SHP77 (cell line): ENCODE data around the gene RCL1.
A peak's percentile ranks its signal among the peaks of the same experiment; 100 is the strongest.
"Not testable (repeated sequence)": the region's sequence is repeated elsewhere in the genome, so short reads cannot be mapped to it uniquely, and the experiment has no call there.

Experiments used
- DNase-seq, 2 experiments: peaks; one replicate each; lab custom pipeline; 2025; lab: John Stamatoyannopoulos, UW

Gene RCL1

GRCh38 chr9:4783191-4783590 lies 9.6 kb upstream of the RCL1 start:
- DNase-seq, result not testable (repeated sequence)

- DNase-seq, result no peak
Measured at GRCh38 chr9:4784403-4784802, 8.3 kb upstream of the RCL1 start.

DNA sequence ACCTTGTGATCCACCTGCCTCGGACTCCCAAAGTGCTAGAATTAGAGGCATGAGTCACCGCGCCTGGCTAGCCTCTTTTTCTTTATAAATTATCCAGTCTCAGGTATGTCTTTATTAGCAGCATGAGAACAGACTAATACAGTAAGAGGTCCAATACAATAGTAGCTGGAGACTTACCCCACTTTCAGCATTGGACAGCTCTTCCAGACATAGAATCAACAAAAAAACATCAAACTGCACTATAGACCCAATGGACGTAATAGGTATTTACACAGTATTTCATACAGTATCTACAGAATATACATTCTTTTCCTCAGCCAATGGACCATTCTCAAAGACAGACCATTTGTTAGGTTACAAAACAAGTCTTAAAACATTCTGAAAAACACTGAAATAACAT lies 6.1 kb upstream of the RCL1 start:
- DNase-seq, result no peak

- DNase-seq, result no peak
Measured at GRCh38 chr9:4787876-4788275, 4.9 kb upstream of the RCL1 start.

GRCh38 chr9:4788703-4789102 lies 4.0 kb upstream of the RCL1 start:
- DNase-seq, result no peak

- DNase-seq, result peak in 1 of 2 experiments; percentile 22
Measured at GRCh38 chr9:4792054-4792571, 631 bp upstream of the RCL1 start.

DNA sequence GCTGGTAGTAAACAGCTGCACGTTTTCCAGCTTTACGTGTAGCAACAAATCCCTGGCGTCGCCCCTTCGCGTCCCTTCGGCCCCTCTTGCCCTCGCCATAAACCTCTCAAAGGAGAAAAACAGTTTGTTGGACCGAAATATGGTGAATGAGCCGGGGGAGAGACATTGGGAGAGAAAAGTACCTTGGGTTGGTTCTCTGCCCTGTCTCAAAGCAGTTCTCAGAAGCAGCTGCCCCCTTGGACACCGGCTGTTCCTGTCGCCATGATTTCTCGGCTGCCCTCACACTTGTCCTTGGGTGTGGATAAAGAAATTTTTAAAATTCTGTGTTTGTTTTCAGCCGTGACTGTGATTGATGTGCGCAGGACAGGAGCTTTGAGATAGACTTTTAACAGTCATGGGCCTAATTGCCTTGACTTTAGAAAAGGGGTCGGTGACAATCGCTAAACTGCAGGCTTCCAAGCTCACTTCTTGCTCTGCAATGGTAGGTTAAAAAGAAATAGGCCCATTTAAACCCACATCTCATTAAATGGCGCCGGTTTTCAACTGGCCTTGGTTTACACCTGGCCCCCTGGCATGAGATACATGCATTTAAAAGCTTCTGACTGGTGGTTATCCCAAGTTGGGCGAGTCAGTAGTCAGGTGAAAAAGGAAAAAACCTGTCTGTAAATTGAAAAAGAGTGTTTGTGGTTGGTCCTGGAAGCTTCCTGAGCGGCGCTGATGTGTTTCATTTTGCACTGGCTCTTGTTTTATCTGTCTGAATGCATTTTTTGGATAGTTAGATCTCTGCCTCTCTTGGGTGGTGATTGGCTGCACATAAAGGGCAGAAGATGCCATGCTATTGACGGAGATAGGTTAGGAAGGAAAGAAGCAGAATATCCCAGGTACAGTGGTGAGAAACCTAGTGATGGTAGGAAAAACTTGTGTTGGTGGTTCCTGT lies 983 bp downstream of the RCL1 start:
- no peak for DNase-seq

GRCh38 chr9:4794691-4795090 lies 1.9 kb downstream of the RCL1 start:
- no peak for DNase-seq

GRCh38 chr9:4795108-4795507 lies 2.4 kb downstream of the RCL1 start:
- DNase-seq, result not testable (repeated sequence)

GRCh38 chr9:4796530-4796929 lies 3.8 kb downstream of the RCL1 start:
- no peak for DNase-seq

GRCh38 chr9:4796988-4797853 lies 4.5 kb downstream of the RCL1 start:
- DNase-seq, result peak; percentile 1 to 2

DNA sequence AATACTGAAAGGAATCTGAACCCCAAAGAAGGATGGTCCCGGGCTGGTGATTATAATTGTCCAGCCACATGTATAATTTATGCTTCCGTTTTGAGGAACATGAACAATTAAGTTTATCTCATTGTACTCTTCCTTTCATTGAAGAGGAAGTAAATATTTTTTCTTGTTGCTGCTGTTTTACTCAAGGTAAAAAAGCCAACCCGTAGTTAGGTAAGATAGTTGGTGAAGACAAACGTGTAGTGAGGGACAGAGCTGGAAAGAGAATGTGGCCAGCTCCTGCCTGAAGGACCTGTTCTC lies 5.1 kb downstream of the RCL1 start:
- DNase-seq, result no peak

DNA sequence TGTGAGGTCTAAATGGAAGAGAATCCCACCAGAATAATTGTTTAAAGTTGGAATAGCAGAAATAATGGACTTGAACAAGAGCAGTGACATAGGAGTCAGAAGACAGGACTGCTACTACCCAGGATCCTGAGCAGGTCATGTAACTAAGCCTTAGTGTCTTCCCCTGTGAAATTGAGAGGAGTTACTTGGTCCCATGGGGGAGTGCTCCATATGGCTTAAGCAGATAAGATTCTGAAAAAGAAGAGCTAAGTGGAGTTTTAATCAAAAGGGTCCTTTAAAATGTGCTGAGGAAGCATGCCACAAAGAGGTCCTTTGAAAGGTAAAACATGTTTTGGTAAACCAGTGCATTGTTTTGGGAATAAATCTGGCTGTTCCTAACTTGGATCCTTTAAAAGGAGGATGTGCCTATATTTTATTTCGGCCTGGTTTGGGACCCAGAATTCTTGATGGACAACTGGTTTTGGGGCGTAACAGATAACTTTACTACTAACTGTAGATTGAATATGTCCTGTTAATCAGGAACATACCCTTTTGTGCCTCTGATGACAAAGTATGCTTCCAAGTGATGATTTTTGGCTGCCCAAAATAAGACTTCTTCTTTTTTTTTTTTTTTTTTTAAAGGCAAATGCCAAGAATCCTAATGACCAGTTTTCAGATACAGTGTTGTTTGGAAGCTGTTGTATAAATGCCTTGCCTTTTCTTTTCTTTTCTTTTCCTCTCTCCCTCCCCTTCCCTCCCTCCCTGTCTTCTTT lies 5.7 kb downstream of the RCL1 start:
- no peak for DNase-seq

DNA sequence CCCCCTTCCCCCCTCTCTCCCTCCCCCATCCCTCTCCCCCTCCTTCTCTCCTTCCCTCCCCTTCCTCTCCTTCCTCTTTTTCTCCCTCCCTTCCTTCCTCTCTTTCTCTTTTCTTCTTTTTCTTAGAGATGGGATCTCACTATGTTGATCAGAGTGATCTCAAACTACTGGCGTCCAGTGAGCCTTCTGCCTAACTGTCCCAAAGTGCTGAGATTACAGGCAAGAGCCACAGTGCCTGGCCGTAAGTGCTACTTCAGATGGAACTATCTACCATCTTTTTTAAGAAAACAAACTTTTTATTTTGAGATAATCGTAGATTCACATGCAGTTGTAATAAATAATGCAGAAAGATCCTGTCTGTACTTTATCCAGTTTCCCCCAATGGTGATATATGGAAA lies 6.3 kb downstream of the RCL1 start:
- no peak for DNase-seq

DNA sequence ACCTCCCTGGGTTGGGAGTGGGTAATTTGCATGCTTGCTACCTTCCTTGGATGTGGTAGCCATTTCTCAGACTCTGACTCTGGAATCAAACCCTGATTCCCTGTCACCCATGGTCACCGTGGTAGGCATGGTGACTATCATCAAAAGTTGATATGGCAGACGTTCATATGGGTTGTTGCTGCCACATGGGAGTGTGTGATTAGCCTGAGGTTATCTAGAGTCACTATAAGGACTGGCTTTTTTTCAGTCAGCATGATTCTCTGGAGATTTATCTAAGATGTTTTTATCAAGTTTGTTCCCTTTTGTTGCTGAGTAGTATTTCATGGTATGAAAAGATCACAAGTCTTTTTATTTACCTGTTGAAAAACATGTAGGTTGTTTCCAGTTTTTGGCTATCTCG lies 7.0 kb downstream of the RCL1 start:
- DNase-seq, result no peak

- no peak for DNase-seq
Measured at GRCh38 chr9:4801156-4801555, 8.4 kb downstream of the RCL1 start.

GRCh38 chr9:4803670-4804530 lies 11.2 kb downstream of the RCL1 start:
- DNase-seq, result no peak

- DNase-seq, result no peak
Measured at GRCh38 chr9:4804531-4805016, 11.8 kb downstream of the RCL1 start.

DNA sequence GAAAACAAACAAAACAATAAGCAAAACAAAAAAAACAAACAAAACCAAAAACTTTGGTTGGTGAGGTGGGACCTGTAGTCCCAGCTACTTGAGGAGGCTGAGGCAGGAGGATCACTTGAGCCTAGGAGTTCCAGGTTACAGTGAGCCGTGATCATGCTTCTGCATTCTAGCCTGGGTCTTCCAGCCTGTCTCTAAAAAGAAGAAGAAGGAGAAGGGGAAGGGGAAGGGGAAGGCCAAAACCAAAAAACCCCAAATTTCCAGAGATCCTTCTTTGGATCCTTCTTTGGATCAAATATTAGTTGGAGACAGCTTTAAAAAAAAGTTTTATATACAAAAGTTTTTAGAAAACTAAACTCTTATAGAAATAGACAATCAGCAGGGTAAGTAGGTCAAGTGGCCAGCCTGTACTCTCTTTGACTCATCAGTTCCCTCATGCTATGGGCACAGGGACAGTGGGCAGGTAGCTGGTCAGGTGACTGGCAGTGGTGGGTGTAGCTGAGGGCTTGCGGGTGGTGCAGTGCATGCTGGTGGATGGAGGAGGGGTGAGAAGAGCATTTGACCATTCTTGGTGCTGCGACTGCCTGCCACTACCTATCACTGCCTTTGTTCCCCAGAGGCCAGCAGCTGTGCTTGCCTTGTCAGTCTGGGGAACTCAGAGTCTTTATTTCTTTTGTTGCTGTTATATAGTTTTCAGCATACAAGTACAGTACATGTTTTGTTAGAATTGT lies 12.6 kb downstream of the RCL1 start:
- no peak for DNase-seq

DNA sequence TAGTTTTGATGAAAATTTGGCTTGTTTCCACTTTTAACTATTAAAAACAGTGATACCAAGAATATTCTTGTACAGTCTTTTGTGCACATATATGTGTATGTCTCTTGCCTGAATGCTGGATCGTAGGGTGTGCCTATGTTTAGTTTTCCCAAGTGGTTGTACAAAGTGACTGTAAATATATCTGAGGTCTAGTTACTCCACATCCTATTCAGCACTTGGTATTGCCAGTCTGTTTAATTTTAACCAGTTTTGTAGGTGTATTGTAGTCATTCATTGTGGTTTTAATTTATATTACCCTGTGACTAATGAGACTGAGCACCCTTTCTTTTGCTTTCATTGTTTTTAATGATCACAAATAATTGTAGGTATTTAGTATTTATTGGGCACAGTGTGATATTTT lies 17.8 kb downstream of the RCL1 start:
- DNase-seq, result no peak
